AG08395 (cell line): ENCODE data around the gene LZTFL1.

ENCODE experiments used
- DNase-seq: peaks from one replicate; pipeline ENCODE4 v3.0.0; 2012; ENCODE audit warnings: mixed read lengths, low spot score

LZTFL1 gene

DNA sequence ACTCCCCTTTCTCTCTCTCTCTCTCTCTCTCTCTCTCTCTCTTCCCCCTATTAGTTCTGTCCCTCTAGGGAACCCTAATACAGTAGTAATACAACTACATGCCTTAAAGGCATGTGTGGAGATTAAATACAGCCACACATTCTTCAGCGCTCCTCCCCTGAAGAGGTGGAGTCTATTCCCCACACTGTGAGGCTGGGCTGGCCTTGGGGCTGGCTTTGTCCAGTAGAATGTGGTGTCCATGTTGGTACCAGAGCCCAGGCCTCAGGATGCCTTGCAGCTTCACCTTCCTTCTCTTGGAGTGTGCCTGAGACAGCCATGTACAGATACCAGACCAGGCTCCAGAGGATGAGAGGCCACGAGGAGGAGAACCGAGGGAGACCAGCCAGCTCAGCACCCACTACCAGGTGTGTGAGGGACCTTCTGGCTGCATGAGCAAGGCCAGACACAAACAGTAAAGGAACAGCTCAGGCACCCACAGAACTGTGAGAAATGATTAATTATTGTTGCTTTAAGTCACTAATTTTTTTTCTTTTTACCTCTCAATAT lies 56.2 kb downstream of the LZTFL1 start:
- DNase-seq: no peak

DNA sequence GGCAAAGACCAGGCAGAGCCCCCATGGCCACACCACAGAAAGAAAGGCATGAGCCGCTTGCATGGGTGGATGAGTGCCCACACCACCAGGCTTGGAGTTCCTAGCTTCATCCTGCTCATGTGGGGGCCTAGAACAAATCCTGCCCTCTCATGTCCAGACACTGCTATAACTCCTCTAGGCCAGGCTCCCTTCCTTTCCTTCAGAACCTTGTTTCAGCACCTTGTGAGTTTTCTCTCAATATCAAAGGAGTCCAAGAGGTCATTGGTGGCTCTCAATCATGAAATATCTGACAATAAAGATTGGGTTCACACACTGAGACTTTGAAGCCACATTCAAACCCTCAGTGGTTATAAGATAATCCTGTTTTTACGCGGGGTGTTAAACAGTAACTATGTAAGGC lies 58.3 kb downstream of the LZTFL1 start:
- DNase-seq: no peak

DNA sequence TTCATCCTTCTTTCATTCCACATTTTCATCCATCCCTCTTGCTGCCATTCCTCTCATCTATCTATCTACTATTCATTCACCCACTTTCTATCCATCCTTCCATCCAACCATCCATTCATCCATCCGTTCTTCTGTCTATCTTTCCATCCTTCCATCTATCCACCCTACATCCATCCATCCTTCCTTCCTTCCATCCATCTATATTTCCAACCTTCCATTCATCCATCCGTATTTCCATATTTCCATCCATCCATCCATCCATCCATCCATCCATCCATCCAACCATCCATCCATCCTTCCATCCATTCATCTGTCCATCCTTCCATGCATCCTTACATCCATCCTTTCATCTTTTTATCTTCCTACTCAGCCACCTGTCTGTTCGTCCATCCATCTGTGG lies 59.5 kb downstream of the LZTFL1 start:
- DNase-seq: no peak

DNA sequence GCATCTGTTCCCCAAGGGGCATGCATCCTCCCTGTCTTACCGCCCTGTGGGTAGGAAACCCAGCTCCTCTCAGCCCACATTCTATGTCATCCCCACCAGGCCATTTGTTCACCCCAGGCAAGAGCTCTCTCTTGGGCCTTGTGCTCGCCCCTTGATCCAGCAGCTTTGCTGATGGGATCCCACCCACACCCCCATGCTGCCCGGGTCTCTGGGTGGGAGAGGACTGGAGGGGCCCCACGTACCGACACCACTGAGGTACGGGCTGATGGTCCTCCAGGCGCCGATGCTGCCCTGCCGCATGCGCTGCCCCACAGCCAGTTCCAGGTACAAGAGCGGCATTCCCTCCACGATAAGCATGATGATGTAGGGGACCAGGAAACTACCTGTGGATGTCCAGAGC lies 60.1 kb downstream of the LZTFL1 start:
- no peak for DNase-seq

DNA sequence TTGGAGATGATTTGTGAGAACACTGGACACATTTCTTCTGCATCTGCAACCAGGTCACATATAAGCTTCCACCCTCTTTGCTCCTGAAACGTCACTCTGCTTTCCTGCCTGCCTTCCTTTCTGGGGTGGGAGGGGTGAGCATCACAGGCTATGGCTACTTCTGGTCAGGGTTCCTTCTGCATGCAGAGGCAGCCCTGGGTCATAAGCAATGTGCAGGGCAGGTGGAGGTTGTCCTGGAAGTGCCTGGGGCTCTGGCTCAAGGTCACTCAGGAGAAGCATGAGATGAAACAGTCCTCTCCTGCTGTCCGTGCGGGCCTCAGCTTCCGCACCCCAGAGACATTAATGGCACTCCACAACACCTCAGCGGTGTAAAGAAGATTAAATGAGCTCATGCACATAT lies 60.6 kb downstream of the LZTFL1 start:
- DNase-seq: no peak

DNA sequence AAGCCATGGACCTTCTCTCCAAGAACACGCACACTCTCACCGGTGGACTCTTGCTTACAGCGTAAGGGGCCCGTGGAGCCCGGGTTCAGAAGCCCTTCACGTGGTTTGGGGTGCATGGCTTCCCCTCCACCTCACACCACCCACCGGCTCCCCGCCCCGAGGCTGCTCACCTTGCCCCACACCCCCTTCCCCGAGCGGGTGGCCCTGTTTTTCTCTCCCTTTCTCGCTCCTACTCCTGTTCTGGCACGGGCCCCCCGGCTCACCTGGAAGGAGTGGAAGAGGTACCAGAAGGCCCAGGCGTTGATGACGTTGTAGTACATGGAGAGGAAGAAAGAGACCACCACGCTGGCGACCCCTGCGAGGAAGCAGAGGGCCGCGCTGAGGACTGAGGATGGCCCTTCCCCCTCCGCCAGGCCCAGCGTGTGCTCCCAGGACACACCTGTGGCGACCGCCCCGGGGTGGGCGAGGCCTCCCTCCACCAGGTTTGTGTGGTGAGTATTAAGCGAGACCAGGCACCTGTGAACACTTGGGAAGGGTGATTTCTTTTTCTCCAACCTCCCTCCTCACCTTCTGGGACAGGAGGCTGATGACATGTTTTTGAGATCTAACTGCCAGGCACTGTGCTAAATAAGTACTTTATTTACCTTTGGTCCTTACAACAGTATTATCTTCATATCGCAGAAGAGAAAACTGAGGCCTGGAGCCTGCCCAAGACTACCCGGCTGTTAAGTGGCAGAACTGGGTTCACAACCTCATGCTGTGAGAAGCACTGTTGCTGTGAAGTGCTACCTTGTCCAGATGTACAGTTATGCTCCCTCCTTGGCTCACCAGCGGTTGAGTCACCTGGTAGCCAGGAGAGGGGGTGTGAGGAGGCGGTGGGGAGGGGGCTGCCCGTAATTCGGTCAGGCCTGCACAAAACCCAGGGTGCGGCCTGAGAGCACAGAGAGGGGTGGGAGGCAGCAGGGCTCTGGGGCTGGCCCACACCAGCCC lies 61.9 kb downstream of the LZTFL1 start:
- DNase-seq: no peak

DNA sequence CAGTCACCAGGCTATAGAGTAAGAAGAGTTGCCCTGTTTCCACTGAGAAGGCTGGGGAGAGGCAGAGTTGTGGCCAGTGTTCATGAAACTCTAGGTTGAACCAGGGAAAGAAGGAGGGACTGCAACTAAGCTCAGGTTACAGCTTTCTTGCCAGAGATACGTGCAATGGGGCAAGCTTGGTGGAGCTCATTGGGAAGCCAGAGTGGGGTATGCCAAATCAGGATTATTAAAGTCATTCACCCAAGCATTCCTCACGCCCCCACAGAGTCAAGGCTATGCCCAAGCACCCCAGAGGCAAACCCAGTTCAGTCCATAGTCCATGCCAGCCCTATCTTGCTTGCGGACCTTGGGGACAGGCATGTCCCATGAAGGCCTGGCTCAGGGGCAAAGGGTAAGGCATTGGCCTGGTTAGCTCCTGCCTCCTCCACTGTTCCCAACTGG lies 63.1 kb downstream of the LZTFL1 start:
- no peak for DNase-seq

DNA sequence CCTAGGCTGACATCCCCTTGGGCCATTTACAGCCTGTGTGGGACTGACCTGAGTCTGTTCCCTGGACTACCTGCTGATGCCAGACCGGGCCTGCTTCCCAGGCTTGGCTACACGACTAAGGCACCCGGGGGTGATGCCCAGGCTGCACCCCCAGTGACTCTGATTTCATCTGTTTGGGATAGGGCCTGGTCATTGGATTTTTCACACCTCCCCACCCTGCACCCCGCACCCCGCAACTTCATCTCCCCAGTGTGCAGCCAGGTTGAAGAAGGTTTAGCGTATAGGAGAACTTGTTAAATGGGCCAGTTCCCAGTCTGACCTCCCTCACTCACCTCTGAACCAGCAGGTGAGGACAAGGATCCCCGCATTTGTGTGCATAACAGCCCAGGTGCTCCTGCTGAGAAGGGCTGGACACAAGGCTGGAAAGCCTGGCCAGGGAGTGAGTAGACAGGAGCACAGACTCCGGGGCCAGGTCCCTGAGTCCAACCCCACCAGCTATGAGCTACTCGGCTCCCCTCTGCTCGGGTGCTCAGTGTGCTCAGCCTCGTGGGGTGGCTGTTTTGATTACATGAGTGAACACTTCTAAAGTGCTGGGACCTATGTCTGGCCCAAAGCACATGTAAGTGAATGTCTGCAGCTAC lies 64.1 kb downstream of the LZTFL1 start:
- no peak for DNase-seq

DNA sequence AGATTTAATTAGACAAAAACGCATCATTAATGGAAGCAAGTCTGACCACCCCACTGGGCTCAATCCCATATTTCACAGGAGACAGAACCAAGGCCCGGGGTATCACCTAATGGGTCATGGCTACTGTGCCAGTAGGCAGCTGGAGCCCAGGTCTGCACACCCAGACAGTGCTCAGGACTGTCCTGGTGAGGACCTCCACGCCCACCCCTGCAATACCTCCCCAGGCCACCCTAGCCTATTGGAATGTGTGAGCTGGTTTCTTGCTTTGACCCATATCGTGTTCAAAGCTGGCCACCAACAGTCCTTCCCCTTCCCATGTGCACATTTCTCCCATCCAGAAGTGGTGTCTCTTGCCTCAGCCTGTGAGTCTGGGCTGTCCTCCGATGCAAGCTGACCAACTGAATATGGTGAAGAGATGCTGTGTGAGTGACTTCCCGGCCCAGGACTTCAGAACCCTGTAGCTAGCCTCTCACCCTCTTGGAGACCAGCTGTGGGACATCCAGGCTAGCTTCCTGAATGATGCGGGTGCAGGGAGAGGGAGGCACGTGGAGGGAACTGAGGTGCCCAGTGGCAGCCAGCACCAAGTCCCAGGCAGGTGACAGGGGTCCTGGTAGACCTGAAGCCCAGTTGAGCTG lies 64.7 kb downstream of the LZTFL1 start:
- DNase-seq: no peak

DNA sequence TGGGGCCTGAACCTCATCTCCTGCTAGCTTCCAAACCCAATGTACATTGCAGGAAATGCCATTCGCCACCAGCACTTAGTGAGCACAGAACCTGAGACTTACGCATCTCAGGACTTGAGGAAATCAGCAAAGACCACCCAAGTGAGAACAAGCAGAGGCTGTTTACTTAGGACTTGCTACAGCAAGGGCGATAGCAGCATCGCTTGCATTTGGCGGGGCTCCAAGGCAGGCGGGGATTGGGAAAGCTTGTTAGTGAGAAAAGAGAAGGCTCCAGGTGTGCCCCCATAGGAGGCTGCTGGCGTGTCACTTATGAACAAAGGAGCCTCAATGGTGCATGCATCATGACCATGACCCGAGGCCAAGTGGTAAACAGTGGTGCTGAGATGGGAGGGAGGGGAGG lies 65.3 kb downstream of the LZTFL1 start:
- no peak for DNase-seq

DNA sequence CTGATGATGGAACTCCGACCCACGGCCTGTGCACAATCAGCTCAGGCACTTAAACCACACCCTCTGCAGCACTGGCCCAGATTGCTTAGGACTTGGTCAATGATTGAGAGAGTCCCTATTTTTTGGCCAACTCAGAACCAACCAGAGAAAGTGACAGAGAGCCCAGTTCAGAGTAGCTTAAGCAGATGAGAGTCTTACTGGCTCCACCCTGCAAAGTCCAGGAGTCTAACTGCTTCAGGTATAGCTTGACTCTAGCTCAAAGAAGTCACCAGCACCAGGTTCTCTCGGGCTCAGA lies 65.7 kb downstream of the LZTFL1 start:
- DNase-seq: no peak

DNA sequence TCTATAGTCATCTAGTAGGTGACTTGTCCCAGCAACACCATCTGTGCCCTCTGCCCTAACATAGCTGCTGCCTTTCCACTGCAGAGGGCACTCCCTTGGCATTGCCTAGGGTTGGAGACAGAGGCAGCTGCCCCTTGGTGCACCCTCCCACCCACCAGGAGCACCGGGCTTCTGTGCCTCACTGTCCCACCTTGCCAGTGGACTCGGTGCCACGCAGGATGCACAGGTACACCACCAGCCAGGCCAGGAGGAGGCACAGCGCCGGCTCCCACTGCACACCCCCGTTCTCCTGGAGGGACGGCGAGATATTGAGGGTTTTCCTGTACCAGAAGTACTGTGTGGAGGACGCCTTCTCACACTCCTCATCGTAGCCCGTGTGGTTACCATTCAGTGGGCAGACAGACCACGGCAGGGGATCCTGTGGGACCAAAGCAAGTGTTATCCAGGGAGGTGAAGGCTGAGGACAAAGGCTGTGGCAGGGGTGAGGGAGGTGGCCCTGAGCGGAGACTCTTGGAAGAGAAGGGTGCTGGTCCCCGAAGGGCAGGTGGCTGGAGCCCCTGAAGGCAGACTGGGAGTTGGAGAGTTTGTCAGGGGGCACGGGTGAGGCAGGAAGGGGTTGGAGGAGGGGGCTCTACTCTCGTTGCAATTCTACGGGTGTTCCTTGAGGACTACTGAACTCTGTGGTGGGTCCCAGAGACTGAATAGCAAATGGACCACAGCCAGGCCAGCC lies 66.2 kb downstream of the LZTFL1 start:
- DNase-seq: no peak

DNA sequence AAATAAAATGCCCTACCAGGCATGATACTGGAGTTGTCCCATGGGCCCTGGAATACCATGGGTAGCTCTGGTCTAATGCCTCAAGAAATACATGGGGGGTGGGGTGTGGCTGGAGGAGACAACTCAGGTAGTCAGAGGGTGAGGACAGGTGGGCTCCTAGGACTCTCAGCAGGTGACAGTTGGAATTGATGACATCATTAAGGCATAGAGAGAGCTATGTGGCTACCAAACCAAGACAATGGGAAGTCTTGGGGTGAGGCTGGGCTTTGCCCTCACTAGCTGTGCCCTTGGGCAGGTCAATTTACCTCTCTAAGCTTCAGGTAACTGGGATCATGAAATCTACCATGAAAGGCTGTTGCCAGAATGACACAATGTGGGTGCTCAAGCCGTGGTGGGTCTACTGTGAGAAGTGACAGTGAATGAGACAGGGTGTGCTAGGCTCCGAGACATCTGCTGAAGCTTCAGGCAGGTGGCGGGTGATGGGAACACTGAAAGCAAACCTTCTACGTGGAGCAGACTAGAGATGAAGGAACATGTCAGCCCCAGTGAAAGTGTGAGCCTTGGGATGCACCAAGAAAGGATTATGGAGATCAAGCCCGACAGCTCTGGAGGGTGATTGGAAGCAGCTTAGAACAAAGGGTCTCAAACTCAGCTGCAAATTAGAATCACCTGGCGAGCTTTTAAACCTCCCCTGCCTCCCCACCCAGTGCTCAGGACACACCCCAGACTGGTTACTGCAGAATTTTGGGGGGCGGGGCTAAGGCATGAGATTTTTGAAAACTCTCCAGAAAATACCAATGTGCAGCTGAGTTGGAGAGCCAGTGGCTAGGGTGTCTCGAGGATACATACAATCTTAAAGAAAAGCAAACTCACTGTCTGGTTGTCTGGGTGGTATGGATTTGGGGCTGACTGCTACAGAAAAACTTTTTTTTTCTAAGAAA lies 67.1 kb downstream of the LZTFL1 start:
- no peak for DNase-seq

DNA sequence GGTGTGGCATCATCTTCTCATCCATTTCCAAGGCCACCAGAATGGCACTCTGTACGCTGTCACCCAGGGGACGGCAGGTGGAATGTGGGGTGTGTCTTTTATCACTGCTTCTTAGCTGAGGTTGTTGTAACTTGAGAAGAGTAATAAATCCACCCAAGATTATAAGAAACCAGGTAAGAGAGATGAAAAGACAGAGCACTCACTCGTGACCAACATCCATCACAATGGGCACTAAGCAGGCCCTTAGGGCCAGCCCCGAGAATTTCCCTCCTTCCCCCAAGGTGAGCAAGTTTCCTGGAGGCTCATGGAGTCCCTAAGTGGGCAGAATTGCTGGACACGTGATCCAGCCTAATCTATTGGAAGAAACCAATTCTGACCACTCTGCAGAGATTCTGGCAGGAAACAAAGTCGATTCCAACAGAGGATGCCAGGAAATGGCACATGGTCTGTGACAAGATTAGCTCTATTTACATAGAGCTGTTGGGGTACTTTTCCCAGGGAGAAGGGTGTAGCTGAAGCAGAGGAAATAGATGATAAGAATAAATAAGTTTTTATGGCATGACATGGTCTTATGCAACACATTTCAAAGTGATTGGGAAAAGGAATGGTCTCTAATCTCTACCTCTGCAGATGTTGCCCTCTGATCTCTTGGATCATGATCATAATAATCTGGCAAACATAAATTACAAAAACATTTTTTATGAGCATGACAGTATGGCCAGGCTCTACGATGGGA lies 68.0 kb downstream of the LZTFL1 start:
- no peak for DNase-seq
